ENCODE measurements around the gene ACVR1B. TPM values are rescaled to one million over a fixed set of nuclear protein-coding genes. Genes with fewer than 3 reads are reported as not detected.

The ACVR1B gene
- total and polyA plus RNA-seq, 2 donors (not counting 3 experiments of a cell fraction or from before 2014, with no cell fraction given), result 29.0 to 33.7 TPM

DNA sequence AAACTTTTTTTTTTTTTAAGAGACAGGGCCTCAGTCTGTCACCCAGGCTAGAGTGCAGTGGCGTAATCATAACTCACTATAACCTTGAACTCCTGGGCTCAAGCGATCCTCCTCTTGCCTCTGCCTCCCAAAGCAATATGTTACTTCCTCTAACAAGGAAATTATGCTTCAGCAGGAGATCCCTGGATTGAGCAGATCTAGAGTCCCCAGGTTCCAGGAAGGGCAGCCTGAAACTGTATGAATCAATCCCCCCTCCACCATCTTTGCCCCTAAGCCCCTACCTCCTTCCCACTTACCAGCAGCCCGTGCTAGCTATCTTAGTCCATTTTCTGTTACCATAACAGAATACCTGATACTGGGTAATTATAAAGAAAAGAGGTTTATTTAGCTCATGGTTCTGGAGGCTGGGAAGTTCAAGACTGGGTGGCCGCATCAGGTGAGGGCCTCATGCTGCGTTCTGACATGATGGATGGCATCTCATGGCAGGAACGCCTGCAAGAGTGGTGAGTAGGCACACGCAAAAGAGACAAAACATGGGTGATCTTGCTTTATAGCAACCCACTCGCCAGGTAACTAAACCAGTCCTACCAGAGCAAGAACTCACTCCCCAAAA, 60.2 kb downstream of the ACVR1B start:
- Histone ChIP-seq H3K36me3 (ENCODE audit: control insufficient read depth in 2 of 2, extremely low read depth in 1 of 2, insufficient read depth in 2 of 2, low read length in 2 of 2) (peaks cover 38 to 44% of the 10 kb centered on the region in 2 experiments), H3K9me3 (replicated peaks; ENCODE audit: control insufficient read depth, insufficient read depth, low read length) (no peaks in the 10 kb centered on the region), H3K4me1 (ENCODE audit: control insufficient read depth, extremely low read depth, insufficient read depth, low read length) (peaks cover 34% of the 10 kb centered on the region), H3K4me3 (replicated peaks in 1 of 3; ENCODE audit: insufficient read depth in 1 of 3, low read depth in 1 of 3, low read length in 3 of 3) (no peak overlapping the region), H3K27ac (ENCODE audit: insufficient read depth, low read depth, low read length) (no peak overlapping the region), H3K4me2 (ENCODE audit: insufficient read depth, low read length) (no peak overlapping the region), H2AFZ (ENCODE audit: low read depth, low read length) (no peak overlapping the region), H4K20me1 (replicated peaks; ENCODE audit: control insufficient read depth, extremely low read depth, insufficient read depth, low read length) (no peaks in the 10 kb centered on the region), H3K79me2 (ENCODE audit: control insufficient read depth, insufficient read depth, low read length) (peaks cover 32% of the 10 kb centered on the region), H3K27me3 (ENCODE audit: control insufficient read depth in 2 of 2, insufficient read depth in 2 of 2, low read length in 2 of 2) (no peaks in the 10 kb centered on the region), H3K9ac (replicated peaks; ENCODE audit: extremely low read depth, insufficient read depth, low read length) (no peak overlapping the region), H3K9me1 (replicated peaks; ENCODE audit: control insufficient read depth, extremely low read depth, insufficient read depth, low read length) (no peaks in the 10 kb centered on the region)
- no TSS peak for BruUV-seq (replicated peaks)
- dilution Hi-C loops (cut with MboI; ENCODE audit: extremely low pct_ligation_motif_present, low sequenced_read_pairs) (no loop called here), intact Hi-C loops (cut with micrococcal nuclease) (no loop called here)
- TF ChIP-seq MYC (IDR thresholded peaks at IDR 0.05; ENCODE audit: low read depth, low read length), result no peak
- DNase-seq (ENCODE audit: low read depth, low spot score) (no peak), FAIRE-seq (no peak)
- POLR2A ChIA-PET, result no interaction called here
- CTCF ChIA-PET, result interaction anchor here (1.0 to 2.9 kb wide), 3 partner anchors 9 to 19 kb away, joined by 3 to 10 read pairs (median 4); no protein-coding TSS in a partner anchor

DNA sequence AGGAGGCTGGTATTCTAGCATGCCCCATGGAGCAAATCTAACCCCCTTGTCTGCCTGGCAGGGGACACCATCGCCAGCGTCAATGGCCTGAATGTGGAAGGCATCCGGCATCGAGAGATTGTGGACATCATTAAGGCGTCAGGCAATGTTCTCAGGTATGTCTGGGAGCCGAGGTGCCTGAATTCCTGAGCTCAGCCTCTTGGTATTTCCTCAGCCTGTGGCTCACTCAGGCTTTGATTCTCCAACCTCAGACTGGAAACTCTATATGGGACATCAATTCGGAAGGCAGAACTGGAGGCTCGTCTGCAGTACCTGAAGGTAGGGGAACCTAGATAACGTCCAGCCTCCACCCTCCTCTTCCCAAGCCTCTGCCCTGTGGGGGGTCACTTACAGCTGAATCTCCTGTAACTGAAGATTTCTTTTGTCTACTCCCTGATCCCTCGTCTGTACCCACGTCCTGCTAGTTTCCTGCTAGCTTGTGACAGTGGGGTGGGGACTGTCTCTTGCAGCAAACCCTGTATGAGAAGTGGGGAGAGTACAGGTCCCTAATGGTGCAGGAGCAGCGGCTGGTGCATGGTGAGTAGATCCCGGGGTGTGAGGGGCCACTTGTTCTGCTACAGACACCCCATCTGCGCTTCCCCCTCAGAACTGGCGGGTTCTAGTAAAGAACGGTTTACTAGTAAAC, 62.3 kb downstream of the ACVR1B start:
- Histone ChIP-seq H3K9me3 (replicated peaks; ENCODE audit: control insufficient read depth, insufficient read depth, low read length) (no peaks in the 10 kb centered on the region), H3K9me1 (replicated peaks; ENCODE audit: control insufficient read depth, extremely low read depth, insufficient read depth, low read length) (no peaks in the 10 kb centered on the region), H3K9ac (replicated peaks; ENCODE audit: extremely low read depth, insufficient read depth, low read length) (no peak overlapping the region), H2AFZ (ENCODE audit: low read depth, low read length) (no peak overlapping the region), H3K4me1 (ENCODE audit: control insufficient read depth, extremely low read depth, insufficient read depth, low read length) (peaks cover 24% of the 10 kb centered on the region), H3K4me3 (replicated peaks in 1 of 3; ENCODE audit: insufficient read depth in 1 of 3, low read depth in 1 of 3, low read length in 3 of 3) (no peak overlapping the region), H3K79me2 (ENCODE audit: control insufficient read depth, insufficient read depth, low read length) (peaks cover 13% of the 10 kb centered on the region), H4K20me1 (replicated peaks; ENCODE audit: control insufficient read depth, extremely low read depth, insufficient read depth, low read length) (no peaks in the 10 kb centered on the region), H3K4me2 (ENCODE audit: insufficient read depth, low read length) (no peak overlapping the region), H3K36me3 (ENCODE audit: control insufficient read depth in 2 of 2, extremely low read depth in 1 of 2, insufficient read depth in 2 of 2, low read length in 2 of 2) (peaks cover 38 to 45% of the 10 kb centered on the region in 2 experiments), H3K27me3 (ENCODE audit: control insufficient read depth in 2 of 2, insufficient read depth in 2 of 2, low read length in 2 of 2) (no peaks in the 10 kb centered on the region), H3K27ac (ENCODE audit: insufficient read depth, low read depth, low read length) (no peak overlapping the region)
- intact Hi-C loops (cut with micrococcal nuclease) (no loop called here), dilution Hi-C loops (cut with MboI; ENCODE audit: extremely low pct_ligation_motif_present, low sequenced_read_pairs) (no loop called here)
- FAIRE-seq (peak; percentile 55), DNase-seq (ENCODE audit: low read depth, low spot score) (no peak)
- TF ChIP-seq EZH2 (IDR thresholded peaks at IDR 0.05; ENCODE audit: borderline replicate concordance, low read depth, low read length, severe bottlenecking), result no peak
- TF ChIP-seq, protein P1, sequence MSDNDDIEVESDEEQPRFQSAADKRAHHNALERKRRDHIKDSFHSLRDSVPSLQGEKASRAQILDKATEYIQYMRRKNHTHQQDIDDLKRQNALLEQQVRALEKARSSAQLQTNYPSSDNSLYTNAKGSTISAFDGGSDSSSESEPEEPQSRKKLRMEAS (IDR thresholded peaks at IDR 0.05; ENCODE audit: insufficient read depth, insufficient read length), result no peak
- no peak for TF ChIP-seq FOS (IDR thresholded peaks at IDR 0.05; ENCODE audit: borderline replicate concordance, insufficient read depth, low read length)
- no peak for TF ChIP-seq POLR2AphosphoS5 (IDR thresholded peaks at IDR 0.05; ENCODE audit: insufficient read depth, low read depth, low read length)
- TF ChIP-seq GATA2 (IDR thresholded peaks at IDR 0.05; ENCODE audit: insufficient read depth, insufficient read length, low read depth, low read length), result no peak
- TF ChIP-seq, protein P2, sequence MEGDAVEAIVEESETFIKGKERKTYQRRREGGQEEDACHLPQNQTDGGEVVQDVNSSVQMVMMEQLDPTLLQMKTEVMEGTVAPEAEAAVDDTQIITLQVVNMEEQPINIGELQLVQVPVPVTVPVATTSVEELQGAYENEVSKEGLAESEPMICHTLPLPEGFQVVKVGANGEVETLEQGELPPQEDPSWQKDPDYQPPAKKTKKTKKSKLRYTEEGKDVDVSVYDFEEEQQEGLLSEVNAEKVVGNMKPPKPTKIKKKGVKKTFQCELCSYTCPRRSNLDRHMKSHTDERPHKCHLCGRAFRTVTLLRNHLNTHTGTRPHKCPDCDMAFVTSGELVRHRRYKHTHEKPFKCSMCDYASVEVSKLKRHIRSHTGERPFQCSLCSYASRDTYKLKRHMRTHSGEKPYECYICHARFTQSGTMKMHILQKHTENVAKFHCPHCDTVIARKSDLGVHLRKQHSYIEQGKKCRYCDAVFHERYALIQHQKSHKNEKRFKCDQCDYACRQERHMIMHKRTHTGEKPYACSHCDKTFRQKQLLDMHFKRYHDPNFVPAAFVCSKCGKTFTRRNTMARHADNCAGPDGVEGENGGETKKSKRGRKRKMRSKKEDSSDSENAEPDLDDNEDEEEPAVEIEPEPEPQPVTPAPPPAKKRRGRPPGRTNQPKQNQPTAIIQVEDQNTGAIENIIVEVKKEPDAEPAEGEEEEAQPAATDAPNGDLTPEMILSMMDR (IDR thresholded peaks at IDR 0.05; ENCODE audit: extremely low read depth in 1 of 2, insufficient read depth in 1 of 2, low read depth in 1 of 2, low read length in 2 of 2), result no peak
- TF ChIP-seq MYC (IDR thresholded peaks at IDR 0.05; ENCODE audit: low read depth, low read length), result no peak
- no peak for TF ChIP-seq POLR2A (IDR thresholded peaks at IDR 0.05; ENCODE audit: low read depth, low read length)
- CTCF ChIA-PET, result interaction anchor here (1.2 kb wide), 1 partner anchor 10 kb away, joined by 6 read pairs; no protein-coding TSS in a partner anchor
- no TSS peak for BruUV-seq (replicated peaks)
- POLR2A ChIA-PET, result no interaction called here
